SK-N-SH (cell line): Measurements from ENCODE around the gene STARD8. TPM values are rescaled to one million over a fixed set of nuclear protein-coding genes. Genes with fewer than 3 reads are reported as not detected.

Experiments used
- CTCF ChIA-PET: fragments of 300-600, 350-600 bp; formaldehyde crosslinking; extraction: SDS; loops from one replicate; lab custom pipeline; 2021; lab: Yijun Ruan, JAX
- POLR2A ChIA-PET: fragments of 350-600 bp; sonication (Branson Sonifier 250); formaldehyde crosslinking; extraction: SDS; loops from one replicate; lab custom pipeline; 2020; ENCODE audit warnings: antibody characterized with exemption, inconsistent platforms; lab: Yijun Ruan, JAX
- DNase-seq: peaks from one replicate; pipeline ENCODE4 v3.0.0; 2012
- H2AFZ ChIP-seq: fragments of 200-600 bp; sonication (generic); 2 replicates; pipeline ENCODE4 v1.8.1; 2016; ENCODE audit warnings: antibody characterized with exemption, mild to moderate bottlenecking, low read depth
- H3F3A ChIP-seq: fragments of 200-600 bp; sonication (generic); replicated peaks from 2 replicates; pipeline ENCODE3; 2016; ENCODE audit warnings: antibody characterized with exemption, mild to moderate bottlenecking; ENCODE audit not compliant: insufficient read depth
- H3K27ac ChIP-seq, 2 experiments: fragments of 200-500 bp in 1 of 2; fragments of 200-600 bp in 1 of 2; sonication (Bioruptor generic) in 1 of 2; sonication (generic), shearing (Covaris generic) in 1 of 2; 2 replicates each; pipeline versions ENCODE4 v1.5.1 to v1.6.1; 2014 to 2016; ENCODE audit warnings: low read depth in 2 of 2, inconsistent platforms in 1 of 2, low read length in 1 of 2, mild to moderate bottlenecking in 1 of 2, mixed read lengths in 1 of 2
- H3K27me3 ChIP-seq: fragments of 200-600 bp; sonication (generic), shearing (Covaris generic); 2 replicates; pipeline ENCODE4 v1.6.1; 2016; ENCODE audit warnings: mixed run types; ENCODE audit not compliant: insufficient read depth
- H3K36me3 ChIP-seq, 2 experiments: fragments of 200-500 bp in 1 of 2; fragments of 200-600 bp in 1 of 2; sonication (Bioruptor generic) in 1 of 2; sonication (generic) in 1 of 2; replicated peaks in 1 of 2; 2 replicates each; pipeline versions ENCODE3 to v1.5.1; 2014 to 2016; ENCODE audit warnings: low read length in 1 of 2, mild to moderate bottlenecking in 1 of 2; ENCODE audit not compliant: insufficient read depth in 2 of 2, control insufficient read depth in 1 of 2
- H3K4me1 ChIP-seq, 2 experiments: fragments of 200-500 bp in 1 of 2; fragments of 200-600 bp in 1 of 2; sonication (Bioruptor generic) in 1 of 2; sonication (generic), shearing (Covaris generic) in 1 of 2; 2 replicates each; pipeline versions ENCODE4 v1.5.1 to v1.6.1; 2014 to 2016; ENCODE audit warnings: low read depth in 1 of 2, low read length in 1 of 2, mixed run types in 1 of 2; ENCODE audit not compliant: insufficient read depth in 2 of 2, control insufficient read depth in 1 of 2
- H3K4me2 ChIP-seq: fragments of 200-600 bp; sonication (generic), shearing (Covaris generic); 2 replicates; pipeline ENCODE4 v1.6.1; 2017; ENCODE audit warnings: mixed run types
- H3K4me3 ChIP-seq, 2 experiments: fragments of 200-500 bp in 1 of 2; fragments of 200-600 bp in 1 of 2; sonication (Bioruptor generic) in 1 of 2; sonication (generic), shearing (Covaris generic) in 1 of 2; 2 replicates each; pipeline versions ENCODE4 v1.5.1 to v1.8.1; 2014 to 2016; ENCODE audit warnings: low read depth in 2 of 2, inconsistent platforms in 1 of 2, low read length in 1 of 2, mild to moderate bottlenecking in 1 of 2, mixed read lengths in 1 of 2, moderate library complexity in 1 of 2
- H3K79me2 ChIP-seq: fragments of 200-600 bp; sonication (generic); 2 replicates; pipeline ENCODE4 v1.8.1; 2017; ENCODE audit warnings: mild to moderate bottlenecking; ENCODE audit not compliant: insufficient read depth
- H3K9ac ChIP-seq: fragments of 200-600 bp; sonication (generic); 2 replicates; pipeline ENCODE4 v1.6.1; 2017; ENCODE audit warnings: mixed run types
- H3K9me2 ChIP-seq: fragments of 200-600 bp; sonication (generic); 2 replicates; pipeline ENCODE4 v1.6.1; 2017; ENCODE audit warnings: mixed run types
- H3K9me3 ChIP-seq: fragments of 200-600 bp; sonication (generic); 2 replicates; pipeline ENCODE4 v1.6.1; 2017; ENCODE audit warnings: mixed run types, mild to moderate bottlenecking, moderate library complexity
- H4K20me1 ChIP-seq: fragments of 200-600 bp; sonication (generic); 2 replicates; pipeline ENCODE4 v1.6.1; 2017; ENCODE audit warnings: mild to moderate bottlenecking, mixed run types; ENCODE audit not compliant: insufficient read depth
- CHD2 ChIP-seq: fragments of 150-350 bp; IDR thresholded peaks from 2 replicates; pipeline ENCODE4 v1.6.1; 2018; ENCODE audit warnings: low read length; ENCODE audit not compliant: partially characterized antibody
- EZH2phosphoT487 ChIP-seq: fragments of 200-600 bp; sonication (generic); IDR thresholded peaks from 2 replicates; pipeline ENCODE4 v1.6.1; 2017; ENCODE audit warnings: low read depth, mixed run types, mild to moderate bottlenecking, antibody characterized with exemption, moderate library complexity, borderline replicate concordance
- FOXM1 ChIP-seq: IDR thresholded peaks from 2 replicates; pipeline ENCODE4 v1.4.0; 2012; ENCODE audit warnings: low read depth, mild to moderate bottlenecking
- GABPA ChIP-seq: IDR thresholded peaks from 2 replicates; pipeline ENCODE4 v1.4.0; 2012; ENCODE audit warnings: low read depth, mild to moderate bottlenecking
- MEF2A ChIP-seq: IDR thresholded peaks from 2 replicates; pipeline ENCODE4 v1.4.0; 2012; ENCODE audit warnings: low read depth, borderline replicate concordance
- MXI1 ChIP-seq: IDR thresholded peaks from 2 replicates; pipeline ENCODE4 v1.6.1; 2012; ENCODE audit warnings: mild to moderate bottlenecking, low read depth, low read length, improper control_type of control experiment
- NRF1 ChIP-seq: IDR thresholded peaks from 2 replicates; pipeline ENCODE4 v1.6.1; 2012; ENCODE audit warnings: low read depth, mild to moderate bottlenecking, low read length
- RCOR1 ChIP-seq: fragments of 150-350 bp; IDR thresholded peaks from 2 replicates; pipeline ENCODE4 v1.6.1; 2017; ENCODE audit warnings: antibody characterized with exemption, low read length
- SIN3A ChIP-seq: IDR thresholded peaks from 2 replicates; pipeline ENCODE4 v1.6.1; 2012; ENCODE audit warnings: low read depth, mild to moderate bottlenecking, low read length, moderate library complexity, borderline replicate concordance
- SMC3 ChIP-seq: IDR thresholded peaks from 2 replicates; pipeline ENCODE4 v1.6.1; 2012; ENCODE audit warnings: low read depth, low read length, improper control_type of control experiment
- TCF12 ChIP-seq: IDR thresholded peaks from 2 replicates; pipeline ENCODE4 v1.4.0; 2012
- USF1 ChIP-seq: IDR thresholded peaks from 2 replicates; pipeline ENCODE4 v1.4.0; 2012; ENCODE audit warnings: low read depth, borderline replicate concordance
- YY1 ChIP-seq: IDR thresholded peaks from 2 replicates; pipeline ENCODE4 v1.4.0; 2012; ENCODE audit warnings: low read depth, mild to moderate bottlenecking
- WGBS: methylation state at CpG from one replicate; pipeline ENCODE4 v1.1.6; 2017; ENCODE audit warnings: low lambda C conversion rate; 5-methylcytosine and 5-hydroxymethylcytosine counted together
- polyA plus RNA-seq, 3 experiments: library from polyadenylated mRNA; depleted of rRNA; stranded (reverse); fragments of >200 nt; gene quantifications; 2 replicates each; pipeline ENCODE4 v1.2.3, GENCODE V29; 2012
- TF ChIP-seq, protein P1 (sequence below): IDR thresholded peaks from 2 replicates; pipeline ENCODE4 v1.6.1; 2012; ENCODE audit warnings: mild to moderate bottlenecking, low read depth, low read length, moderate library complexity
- TF ChIP-seq, protein P2 (sequence below): fragments of 200-600 bp; sonication (generic); IDR thresholded peaks from 2 replicates; pipeline ENCODE4 v1.6.1; 2017; ENCODE audit warnings: antibody characterized with exemption, mild to moderate bottlenecking, moderate library complexity

STARD8 gene
- polyA plus RNA-seq, 1 of the 3 experiments (the other 2 are of a cell fraction): 2.6 TPM

DNA sequence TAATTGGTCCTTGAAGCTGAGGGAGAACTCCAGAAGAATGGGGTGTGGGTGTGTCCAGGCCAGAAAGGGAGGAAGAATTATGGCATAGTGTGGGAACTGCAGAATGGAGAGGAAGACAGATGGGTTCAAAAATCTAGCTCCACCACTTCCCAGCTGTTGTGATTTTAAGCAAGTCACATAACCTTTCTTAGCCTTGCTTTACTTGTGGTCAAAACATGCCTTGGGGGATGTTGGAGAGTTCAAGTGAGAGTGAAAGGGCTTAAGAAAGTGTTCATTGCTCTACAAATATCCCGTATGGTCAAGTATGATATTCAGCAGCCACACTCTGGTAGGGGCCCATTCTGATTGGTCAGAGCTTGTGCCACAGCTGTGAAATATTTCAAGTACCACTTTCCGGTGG lies 15.0 kb upstream of the STARD8 start:
- 24% methylated on average over 2 of the region's 2 CpGs for WGBS
- H3K9ac ChIP-seq: no peak overlapping the region
- H3F3A ChIP-seq: no peaks in the 10 kb centered on the region
- H3K36me3 ChIP-seq: no peaks in the 10 kb centered on the region
- no peaks in the 10 kb centered on the region for H3K4me1 ChIP-seq
- H3K27ac ChIP-seq: no peak overlapping the region
- no peak overlapping the region for H3K4me3 ChIP-seq
- no peaks in the 10 kb centered on the region for H3K79me2 ChIP-seq
- H2AFZ ChIP-seq: no peak overlapping the region
- no peaks in the 10 kb centered on the region for H3K9me3 ChIP-seq
- no peak for DNase-seq
- H3K4me2 ChIP-seq: no peak overlapping the region
- CTCF ChIA-PET: interaction anchor here (0.8 to 1.0 kb wide), 3 partner anchors 26 to 78 kb away, joined by 3 read pairs; no protein-coding TSS in a partner anchor
- no peaks in the 10 kb centered on the region for H3K9me2 ChIP-seq
- H4K20me1 ChIP-seq: no peaks in the 10 kb centered on the region
- no peak for TF ChIP-seq CHD2
- TF ChIP-seq EZH2phosphoT487: no peak
- no peak for TF ChIP-seq USF1
- TF ChIP-seq, protein P1, sequence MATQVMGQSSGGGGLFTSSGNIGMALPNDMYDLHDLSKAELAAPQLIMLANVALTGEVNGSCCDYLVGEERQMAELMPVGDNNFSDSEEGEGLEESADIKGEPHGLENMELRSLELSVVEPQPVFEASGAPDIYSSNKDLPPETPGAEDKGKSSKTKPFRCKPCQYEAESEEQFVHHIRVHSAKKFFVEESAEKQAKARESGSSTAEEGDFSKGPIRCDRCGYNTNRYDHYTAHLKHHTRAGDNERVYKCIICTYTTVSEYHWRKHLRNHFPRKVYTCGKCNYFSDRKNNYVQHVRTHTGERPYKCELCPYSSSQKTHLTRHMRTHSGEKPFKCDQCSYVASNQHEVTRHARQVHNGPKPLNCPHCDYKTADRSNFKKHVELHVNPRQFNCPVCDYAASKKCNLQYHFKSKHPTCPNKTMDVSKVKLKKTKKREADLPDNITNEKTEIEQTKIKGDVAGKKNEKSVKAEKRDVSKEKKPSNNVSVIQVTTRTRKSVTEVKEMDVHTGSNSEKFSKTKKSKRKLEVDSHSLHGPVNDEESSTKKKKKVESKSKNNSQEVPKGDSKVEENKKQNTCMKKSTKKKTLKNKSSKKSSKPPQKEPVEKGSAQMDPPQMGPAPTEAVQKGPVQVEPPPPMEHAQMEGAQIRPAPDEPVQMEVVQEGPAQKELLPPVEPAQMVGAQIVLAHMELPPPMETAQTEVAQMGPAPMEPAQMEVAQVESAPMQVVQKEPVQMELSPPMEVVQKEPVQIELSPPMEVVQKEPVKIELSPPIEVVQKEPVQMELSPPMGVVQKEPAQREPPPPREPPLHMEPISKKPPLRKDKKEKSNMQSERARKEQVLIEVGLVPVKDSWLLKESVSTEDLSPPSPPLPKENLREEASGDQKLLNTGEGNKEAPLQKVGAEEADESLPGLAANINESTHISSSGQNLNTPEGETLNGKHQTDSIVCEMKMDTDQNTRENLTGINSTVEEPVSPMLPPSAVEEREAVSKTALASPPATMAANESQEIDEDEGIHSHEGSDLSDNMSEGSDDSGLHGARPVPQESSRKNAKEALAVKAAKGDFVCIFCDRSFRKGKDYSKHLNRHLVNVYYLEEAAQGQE: no peak
- no peak for TF ChIP-seq SMC3
- TF ChIP-seq FOXM1: no peak
- TF ChIP-seq, protein P2, sequence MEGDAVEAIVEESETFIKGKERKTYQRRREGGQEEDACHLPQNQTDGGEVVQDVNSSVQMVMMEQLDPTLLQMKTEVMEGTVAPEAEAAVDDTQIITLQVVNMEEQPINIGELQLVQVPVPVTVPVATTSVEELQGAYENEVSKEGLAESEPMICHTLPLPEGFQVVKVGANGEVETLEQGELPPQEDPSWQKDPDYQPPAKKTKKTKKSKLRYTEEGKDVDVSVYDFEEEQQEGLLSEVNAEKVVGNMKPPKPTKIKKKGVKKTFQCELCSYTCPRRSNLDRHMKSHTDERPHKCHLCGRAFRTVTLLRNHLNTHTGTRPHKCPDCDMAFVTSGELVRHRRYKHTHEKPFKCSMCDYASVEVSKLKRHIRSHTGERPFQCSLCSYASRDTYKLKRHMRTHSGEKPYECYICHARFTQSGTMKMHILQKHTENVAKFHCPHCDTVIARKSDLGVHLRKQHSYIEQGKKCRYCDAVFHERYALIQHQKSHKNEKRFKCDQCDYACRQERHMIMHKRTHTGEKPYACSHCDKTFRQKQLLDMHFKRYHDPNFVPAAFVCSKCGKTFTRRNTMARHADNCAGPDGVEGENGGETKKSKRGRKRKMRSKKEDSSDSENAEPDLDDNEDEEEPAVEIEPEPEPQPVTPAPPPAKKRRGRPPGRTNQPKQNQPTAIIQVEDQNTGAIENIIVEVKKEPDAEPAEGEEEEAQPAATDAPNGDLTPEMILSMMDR: no peak
- TF ChIP-seq NRF1: no peak
- TF ChIP-seq GABPA: no peak
- no peak for TF ChIP-seq SIN3A
- TF ChIP-seq TCF12: no peak
- TF ChIP-seq RCOR1: no peak
- TF ChIP-seq YY1: no peak
- no peak for TF ChIP-seq MXI1
- no peak for TF ChIP-seq MEF2A
- POLR2A ChIA-PET: no interaction called here
- peaks cover 12% of the 10 kb centered on the region; the same call in 1 of the 2 replicates for H3K27me3 ChIP-seq
